H9 (cell line): Measurements from ENCODE around the gene ITPR1. TPM values are rescaled to one million over a fixed set of nuclear protein-coding genes. Genes with fewer than 3 reads are reported as not detected.

Experiments
- DNase-seq: peaks from one replicate; pipeline ENCODE4 v3.0.0-alpha.2; 2017
- H2AFZ ChIP-seq: one replicate; pipeline ENCODE4 v1.6.1; 2013; ENCODE audit warnings: mild to moderate bottlenecking, low read length, control low read depth, moderate library complexity
- H2AK5ac ChIP-seq: 2 replicates; pipeline ENCODE4 v1.6.1; 2013; ENCODE audit warnings: low read length, control low read depth, mixed read lengths; ENCODE audit not compliant: insufficient read length
- H2BK120ac ChIP-seq: one replicate; pipeline ENCODE4 v1.6.1; 2013; ENCODE audit warnings: low read depth, mild to moderate bottlenecking, low read length, control low read depth, inconsistent platforms; ENCODE audit not compliant: poor library complexity, severe bottlenecking
- H2BK12ac ChIP-seq: 2 replicates; pipeline ENCODE4 v1.6.1; 2013; ENCODE audit warnings: low read length, control low read depth, mixed read lengths, low read depth; ENCODE audit not compliant: insufficient read length
- H2BK15ac ChIP-seq: 2 replicates; pipeline ENCODE4 v1.6.1; 2013; ENCODE audit warnings: low read depth, low read length, control low read depth
- H2BK20ac ChIP-seq: one replicate; pipeline ENCODE4 v1.6.1; 2013; ENCODE audit warnings: low read depth, mild to moderate bottlenecking, low read length, control low read depth, inconsistent platforms; ENCODE audit not compliant: poor library complexity, severe bottlenecking
- H2BK5ac ChIP-seq: 2 replicates; pipeline ENCODE4 v1.6.1; 2013; ENCODE audit warnings: low read length, control low read depth, mixed read lengths; ENCODE audit not compliant: insufficient read length
- H3K14ac ChIP-seq: 2 replicates; pipeline ENCODE4 v1.6.1; 2013; ENCODE audit warnings: low read length, control low read depth; ENCODE audit not compliant: insufficient read depth
- H3K18ac ChIP-seq: 2 replicates; pipeline ENCODE4 v1.6.1; 2013; ENCODE audit warnings: low read depth, mild to moderate bottlenecking, mixed read lengths, low read length, control low read depth; ENCODE audit not compliant: insufficient read length
- H3K23ac ChIP-seq: 2 replicates; pipeline ENCODE4 v1.6.1; 2013; ENCODE audit warnings: low read length, control low read depth, mixed read lengths, low read depth; ENCODE audit not compliant: insufficient read length
- H3K23me2 ChIP-seq: 2 replicates; pipeline ENCODE4 v1.6.1; 2013; ENCODE audit warnings: low read depth, mild to moderate bottlenecking, mixed read lengths, low read length, control low read depth; ENCODE audit not compliant: insufficient read length, poor library complexity, severe bottlenecking
- H3K27ac ChIP-seq: 2 replicates; pipeline ENCODE4 v1.5.1; 2013; ENCODE audit warnings: low read length, control low read depth, mixed read lengths, low read depth; ENCODE audit not compliant: insufficient read length
- H3K27me3 ChIP-seq: 2 replicates; pipeline ENCODE4 v1.6.1; 2013; ENCODE audit warnings: low read length, control low read depth, inconsistent platforms; ENCODE audit not compliant: insufficient read depth
- H3K4ac ChIP-seq: 2 replicates; pipeline ENCODE4 v1.6.1; 2013; ENCODE audit warnings: low read depth, mild to moderate bottlenecking, control low read depth, inconsistent platforms, low read length, moderate library complexity
- H3K4me1 ChIP-seq: 2 replicates; pipeline ENCODE4 v1.6.1; 2013; ENCODE audit warnings: low read length, control low read depth, inconsistent platforms; ENCODE audit not compliant: insufficient read depth
- H3K4me2 ChIP-seq: 2 replicates; pipeline ENCODE4 v1.6.1; 2013; ENCODE audit warnings: low read length, control low read depth, mixed read lengths; ENCODE audit not compliant: insufficient read length, insufficient read depth
- H3K56ac ChIP-seq: 2 replicates; pipeline ENCODE4 v1.6.1; 2013; ENCODE audit warnings: low read depth, mild to moderate bottlenecking, mixed read lengths, low read length, control low read depth; ENCODE audit not compliant: insufficient read length
- H3K79me1 ChIP-seq: 2 replicates; pipeline ENCODE4 v1.6.1; 2013; ENCODE audit warnings: low read depth, mild to moderate bottlenecking, moderate library complexity, low read length, control low read depth, inconsistent platforms; ENCODE audit not compliant: insufficient read depth, poor library complexity, severe bottlenecking
- H3K79me2 ChIP-seq: 2 replicates; pipeline ENCODE4 v1.6.1; 2013; ENCODE audit warnings: low read length, control low read depth, inconsistent platforms; ENCODE audit not compliant: insufficient read depth
- H3K9ac ChIP-seq: 2 replicates; pipeline ENCODE4 v1.6.1; 2013; ENCODE audit warnings: low read length, control low read depth, mixed read lengths; ENCODE audit not compliant: insufficient read length; ENCODE audit errors: extremely low read depth
- H3K9me3 ChIP-seq: one replicate; pipeline ENCODE4 v1.6.1; 2013; ENCODE audit warnings: low read depth, low read length, inconsistent platforms; ENCODE audit not compliant: control insufficient read depth
- H3T11ph ChIP-seq: one replicate; pipeline ENCODE4 v1.6.1; 2013; ENCODE audit warnings: mild to moderate bottlenecking, low read length, control low read depth, inconsistent platforms
- H4K20me1 ChIP-seq: one replicate; pipeline ENCODE4 v1.6.1; 2013; ENCODE audit not compliant: control insufficient read depth, insufficient read length, insufficient read depth
- H4K5ac ChIP-seq: 2 replicates; pipeline ENCODE4 v1.6.1; 2013; ENCODE audit warnings: low read depth, mild to moderate bottlenecking, mixed read lengths, low read length, control low read depth; ENCODE audit not compliant: insufficient read length
- H4K8ac ChIP-seq: replicated peaks from 2 replicates; pipeline ENCODE4 v1.6.1; 2013; ENCODE audit warnings: low read length, control low read depth, mixed read lengths, low read depth; ENCODE audit not compliant: insufficient read length
- H4K91ac ChIP-seq: 2 replicates; pipeline ENCODE4 v1.6.1; 2013; ENCODE audit warnings: low read depth, mild to moderate bottlenecking, moderate library complexity, mixed read lengths, low read length, control low read depth; ENCODE audit not compliant: insufficient read length
- H3K27ac Mint-ChIP-seq, 3 experiments: 2 replicates in 2 of 3; 3 replicates in 1 of 3; pipeline ENCODE4 v1.8.0; 2020 to 2021; ENCODE audit warnings: mixed read lengths in 3 of 3, mild to moderate bottlenecking in 1 of 3, moderate library complexity in 1 of 3
- H3K27me3 Mint-ChIP-seq: 2 replicates; pipeline ENCODE4 v1.8.0; 2021; ENCODE audit warnings: low read depth, mild to moderate bottlenecking, moderate library complexity, mixed read lengths
- H3K36me3 Mint-ChIP-seq, 3 experiments: 2 replicates in 2 of 3; 3 replicates in 1 of 3; pipeline ENCODE4 v1.8.0; 2020 to 2021; ENCODE audit warnings: low read depth in 3 of 3, mixed read lengths in 3 of 3; ENCODE audit not compliant: insufficient read depth in 1 of 3
- H3K4me1 Mint-ChIP-seq, 2 experiments: 2 replicates each; pipeline ENCODE4 v1.8.0; 2020; ENCODE audit warnings: mixed read lengths in 2 of 2
- H3K4me3 Mint-ChIP-seq, 2 experiments: 2 replicates in 1 of 2; 3 replicates in 1 of 2; pipeline ENCODE4 v1.8.0; 2020 to 2021; ENCODE audit warnings: mild to moderate bottlenecking in 2 of 2, mixed read lengths in 2 of 2, moderate library complexity in 1 of 2
- H3K9me3 Mint-ChIP-seq, 2 experiments: 2 replicates in 1 of 2; 3 replicates in 1 of 2; pipeline ENCODE4 v1.8.0; 2020; ENCODE audit warnings: mild to moderate bottlenecking in 2 of 2, mixed read lengths in 2 of 2, moderate library complexity in 1 of 2
- WGBS: extraction: QIAGEN DNeasy Blood & Tissue Kit; methylation state at CpG from one replicate; pipeline ENCODE4 v1.1.7; 2013; ENCODE audit warnings: missing lambda C conversion rate, low lambda C conversion rate, mixed read lengths; ENCODE audit not compliant: insufficient read length; ENCODE audit errors: extremely low coverage; 5-methylcytosine and 5-hydroxymethylcytosine counted together
- total RNA-seq: library from RNA; stranded (reverse); gene quantifications from 2 replicates; pipeline ENCODE4 v1.2.1, GENCODE V29; 2021
- TF ChIP-seq, protein P1 (sequence below): fragments of 200-600 bp; sonication (generic); conservative IDR thresholded peaks from 3 replicates; pipeline ENCODE4 v1.8.0; 2021; ENCODE audit warnings: antibody characterized with exemption, mild to moderate bottlenecking

ITPR1 gene
- total RNA-seq, 1 experiment from 2014 or later: 4.2 TPM

DNA sequence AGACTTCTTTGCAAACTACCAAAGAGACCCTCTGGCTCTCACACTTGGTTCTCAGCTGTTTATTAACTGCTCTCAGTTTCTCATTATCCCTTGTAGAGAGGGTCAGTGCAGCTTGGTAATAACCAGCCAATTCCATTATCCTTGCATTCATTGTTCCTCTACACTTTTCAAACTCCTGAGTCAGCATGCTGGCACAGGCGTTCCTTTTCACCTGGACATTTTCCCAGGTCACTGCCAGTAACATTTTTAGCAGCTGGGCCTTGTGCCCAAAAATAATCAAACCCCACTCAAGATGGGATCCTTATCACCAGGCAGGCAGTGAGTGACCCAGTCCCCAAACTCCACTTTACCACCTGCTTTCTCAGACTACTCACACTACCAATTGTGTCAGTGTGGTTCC lies 21.2 kb upstream of the ITPR1 start:
- H2BK5ac ChIP-seq: no peak overlapping the region
- H3K56ac ChIP-seq: no peak overlapping the region
- no peak overlapping the region for H4K91ac ChIP-seq
- no peaks in the 10 kb centered on the region for H3K79me1 ChIP-seq
- H2BK120ac ChIP-seq: no peak overlapping the region
- no peak overlapping the region for H3K18ac ChIP-seq
- no peaks in the 10 kb centered on the region for H3K9me3 ChIP-seq
- H3K23me2 ChIP-seq: peaks cover 3% of the 10 kb centered on the region
- H2BK20ac ChIP-seq: no peak overlapping the region
- no peak overlapping the region for H3K4ac ChIP-seq
- H4K5ac ChIP-seq: no peak overlapping the region
- TF ChIP-seq, protein P1, sequence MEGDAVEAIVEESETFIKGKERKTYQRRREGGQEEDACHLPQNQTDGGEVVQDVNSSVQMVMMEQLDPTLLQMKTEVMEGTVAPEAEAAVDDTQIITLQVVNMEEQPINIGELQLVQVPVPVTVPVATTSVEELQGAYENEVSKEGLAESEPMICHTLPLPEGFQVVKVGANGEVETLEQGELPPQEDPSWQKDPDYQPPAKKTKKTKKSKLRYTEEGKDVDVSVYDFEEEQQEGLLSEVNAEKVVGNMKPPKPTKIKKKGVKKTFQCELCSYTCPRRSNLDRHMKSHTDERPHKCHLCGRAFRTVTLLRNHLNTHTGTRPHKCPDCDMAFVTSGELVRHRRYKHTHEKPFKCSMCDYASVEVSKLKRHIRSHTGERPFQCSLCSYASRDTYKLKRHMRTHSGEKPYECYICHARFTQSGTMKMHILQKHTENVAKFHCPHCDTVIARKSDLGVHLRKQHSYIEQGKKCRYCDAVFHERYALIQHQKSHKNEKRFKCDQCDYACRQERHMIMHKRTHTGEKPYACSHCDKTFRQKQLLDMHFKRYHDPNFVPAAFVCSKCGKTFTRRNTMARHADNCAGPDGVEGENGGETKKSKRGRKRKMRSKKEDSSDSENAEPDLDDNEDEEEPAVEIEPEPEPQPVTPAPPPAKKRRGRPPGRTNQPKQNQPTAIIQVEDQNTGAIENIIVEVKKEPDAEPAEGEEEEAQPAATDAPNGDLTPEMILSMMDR: no peak
- H2BK15ac ChIP-seq: no peak overlapping the region
- Mint-ChIP-seq H3K27me3 (peaks cover 14% of the 10 kb centered on the region), H3K9me3 (no peaks in the 10 kb centered on the region), H3K4me1 (peaks cover 6 to 7% of the 10 kb centered on the region in 2 experiments), H3K36me3 (peaks cover 0 to 1% (median 0%) of the 10 kb centered on the region in 3 experiments; a peak in 1 of 7 replicates), H3K4me3 (no peak overlapping the region), H3K27ac (no peak overlapping the region)
- no peak overlapping the region for H3K4me2 ChIP-seq
- H4K8ac ChIP-seq: no peak overlapping the region
- H3K14ac ChIP-seq: no peak overlapping the region
- DNase-seq: no peak
- H3K9ac ChIP-seq: no peak overlapping the region
- H3K27me3 ChIP-seq: no peaks in the 10 kb centered on the region
- H3K79me2 ChIP-seq: no peaks in the 10 kb centered on the region
- no peak overlapping the region for H3K27ac ChIP-seq
- no peaks in the 10 kb centered on the region for H4K20me1 ChIP-seq
- H2AK5ac ChIP-seq: no peak overlapping the region
- no peak overlapping the region for H2AFZ ChIP-seq
- no peak overlapping the region for H2BK12ac ChIP-seq
- WGBS: no CpG with 5 or more reads among the region's 1 CpG
- peaks cover 3% of the 10 kb centered on the region; the same call in 1 of the 2 replicates for H3K4me1 ChIP-seq
- H3T11ph ChIP-seq: no peak overlapping the region
- no peak overlapping the region for H3K23ac ChIP-seq
